GM12878 (cell line): ENCODE measurements around the gene RPL18. TPM values are rescaled to one million over a fixed set of nuclear protein-coding genes. Genes with fewer than 3 reads are reported as not detected.
A peak's percentile ranks its signal among the peaks of the same experiment; 100 is the strongest.

Source experiments
- ATAC-seq: fragments of 200-7000 bp; cut with Tn5 transposase; 3 replicates; pipeline ENCODE4 v1.9.1; 2020; ENCODE audit warnings: mild to moderate bottlenecking, moderate library complexity
- BruUV-seq: library from RNA; stranded (reverse); fragments of 400-500 nt; replicated peaks from 2 replicates; lab custom pipeline; 2021; lab: Mats Ljungman, UMichigan
- CTCF ChIA-PET: fragments of 300-600 bp; sonication (Branson Sonifier 250); formaldehyde crosslinking; extraction: SDS; loops from one replicate; lab custom pipeline; 2021; ENCODE audit warnings: inconsistent platforms; lab: Yijun Ruan, JAX
- POLR2A ChIA-PET: fragments of 350-600 bp; formaldehyde crosslinking; extraction: SDS; loops from one replicate; lab custom pipeline; 2021; ENCODE audit warnings: inconsistent platforms; lab: Charles Lee
- RAD21 ChIA-PET: fragments of 300-600 bp; sonication (Branson Sonifier 250); formaldehyde crosslinking; loops from one replicate; lab custom pipeline; 2023; ENCODE audit warnings: antibody characterized with exemption; ENCODE audit not compliant: unreplicated experiment; lab: Charles Lee
- SMC1A ChIA-PET: fragments of 300-600 bp; sonication (Branson Sonifier 250); formaldehyde crosslinking; loops from one replicate; lab custom pipeline; 2023; ENCODE audit not compliant: unreplicated experiment, uncharacterized antibody; lab: Charles Lee
- DNase-seq: peaks from one replicate; pipeline ENCODE4 v3.0.0-alpha.2; 2011; ENCODE audit warnings: low read depth, low spot score
- FAIRE-seq: peaks from 3 replicates; lab custom pipeline; 2011; peaks lifted over from hg19 to GRCh38; lab: Jason Lieb, UNC
- H2AFZ ChIP-seq: 2 replicates; pipeline ENCODE4 v1.6.0; 2011; ENCODE audit warnings: low read depth, low read length, control low read depth; ENCODE audit not compliant: control insufficient read depth
- H3K27ac ChIP-seq: 2 replicates; pipeline ENCODE4 v1.5.1; 2011; ENCODE audit warnings: control low read depth; ENCODE audit not compliant: control insufficient read depth, insufficient read depth
- H3K27me3 ChIP-seq, 2 experiments: replicated peaks in 1 of 2; 2 replicates each; pipeline versions ENCODE4 v1.6.0 to v1.6.1; 2011; ENCODE audit warnings: low read length in 1 of 2; ENCODE audit not compliant: control insufficient read depth in 2 of 2, insufficient read depth in 2 of 2
- H3K36me3 ChIP-seq, 2 experiments: 2 replicates each; pipeline ENCODE4 v1.5.1; 2011; ENCODE audit warnings: low read length in 1 of 2; ENCODE audit not compliant: control insufficient read depth in 2 of 2, insufficient read depth in 2 of 2
- H3K4me1 ChIP-seq: 2 replicates; pipeline ENCODE4 v1.6.1; 2011; ENCODE audit warnings: mild to moderate bottlenecking, low read length, moderate library complexity, mixed read lengths; ENCODE audit not compliant: control insufficient read depth, insufficient read depth
- H3K4me2 ChIP-seq: 2 replicates; pipeline ENCODE4 v1.6.0; 2011; ENCODE audit warnings: control low read depth; ENCODE audit not compliant: control insufficient read depth, insufficient read depth
- H3K4me3 ChIP-seq: fragments of 200-600 bp; sonication (generic); 2 replicates; pipeline ENCODE4 v1.5.1; 2016
- H3K79me2 ChIP-seq: 2 replicates; pipeline ENCODE4 v1.6.0; 2011; ENCODE audit warnings: low read length; ENCODE audit not compliant: control insufficient read depth, insufficient read depth
- H3K9ac ChIP-seq: 2 replicates; pipeline ENCODE4 v1.8.0; 2011; ENCODE audit warnings: low read length, control low read depth, mixed read lengths; ENCODE audit not compliant: control insufficient read depth, insufficient read depth
- H3K9me3 ChIP-seq: replicated peaks from 3 replicates; pipeline ENCODE4 v1.5.1; 2011; ENCODE audit warnings: mild to moderate bottlenecking, low read length; ENCODE audit not compliant: control insufficient read depth, insufficient read depth
- H4K20me1 ChIP-seq: 2 replicates; pipeline ENCODE4 v1.6.0; 2011; ENCODE audit not compliant: control insufficient read depth, insufficient read depth
- BCL11A ChIP-seq: IDR thresholded peaks from 2 replicates; pipeline ENCODE4 v1.6.1; 2011; ENCODE audit warnings: low read depth, low read length
- CBX3 ChIP-seq: fragments of 200-600 bp; sonication (generic); IDR thresholded peaks from 2 replicates; pipeline ENCODE4 v1.6.1; 2016; ENCODE audit warnings: low read depth, borderline replicate concordance
- CREB1 ChIP-seq: IDR thresholded peaks from 2 replicates; pipeline ENCODE4 v1.6.1; 2012; ENCODE audit warnings: low read depth, mild to moderate bottlenecking, inconsistent platforms
- HDGF ChIP-seq: fragments of 450-650 bp; IDR thresholded peaks from 2 replicates; pipeline ENCODE4 v1.6.1; 2016; ENCODE audit warnings: antibody characterized with exemption
- IRF4 ChIP-seq: IDR thresholded peaks from 2 replicates; pipeline ENCODE4 v1.6.1; 2011; ENCODE audit warnings: low read depth, low read length
- JUND ChIP-seq: IDR thresholded peaks from 2 replicates; pipeline ENCODE4 v1.6.1; 2012; ENCODE audit warnings: low read depth, mild to moderate bottlenecking, low read length, improper control_type of control experiment, moderate library complexity
- MEF2B ChIP-seq: fragments of 450-650 bp; IDR thresholded peaks from 2 replicates; pipeline ENCODE4 v1.6.1; 2018; ENCODE audit warnings: mild to moderate bottlenecking, moderate library complexity; ENCODE audit not compliant: partially characterized antibody, poor library complexity, severe bottlenecking
- NFIC ChIP-seq: IDR thresholded peaks from 2 replicates; pipeline ENCODE4 v1.6.1; 2012; ENCODE audit warnings: low read depth, mild to moderate bottlenecking, inconsistent platforms, low read length, moderate library complexity
- NFYA ChIP-seq: IDR thresholded peaks from 2 replicates; pipeline ENCODE4 v1.6.1; 2011; ENCODE audit warnings: low read depth, mild to moderate bottlenecking, low read length, improper control_type of control experiment, borderline replicate concordance
- NR2C1 ChIP-seq: fragments of 450-650 bp; IDR thresholded peaks from 2 replicates; pipeline ENCODE4 v1.6.1; 2017; ENCODE audit warnings: antibody characterized with exemption, mild to moderate bottlenecking, moderate library complexity
- NRF1 ChIP-seq: conservative IDR thresholded peaks from 2 replicates; pipeline ENCODE4 v1.6.1; 2011; ENCODE audit warnings: mild to moderate bottlenecking, low read depth, low read length, improper control_type of control experiment
- RELA ChIP-seq: fragments of 450-650 bp; IDR thresholded peaks from 2 replicates; pipeline ENCODE4 v1.8.0; 2014; ENCODE audit warnings: borderline replicate concordance; ENCODE audit not compliant: partially characterized antibody
- SMARCA5 ChIP-seq: fragments of 450-650 bp; IDR thresholded peaks from 2 replicates; pipeline ENCODE4 v1.6.1; 2017; ENCODE audit warnings: mild to moderate bottlenecking
- SMC3 ChIP-seq: IDR thresholded peaks from 2 replicates; pipeline ENCODE4 v1.6.1; 2011; ENCODE audit warnings: low read length, improper control_type of control experiment, borderline replicate concordance
- STAT3 ChIP-seq: IDR thresholded peaks from 2 replicates; pipeline ENCODE4 v1.6.1; 2011; ENCODE audit warnings: low read depth, low read length, improper control_type of control experiment
- SUPT20H ChIP-seq: IDR thresholded peaks from 2 replicates; pipeline ENCODE4 v1.6.1; 2011; ENCODE audit warnings: low read depth, mild to moderate bottlenecking, low read length, moderate library complexity, borderline replicate concordance; ENCODE audit not compliant: control insufficient read depth
- TARDBP ChIP-seq: IDR thresholded peaks from 2 replicates; pipeline ENCODE4 v1.6.1; 2016; ENCODE audit warnings: borderline replicate concordance
- ZBED1 ChIP-seq: IDR thresholded peaks from 2 replicates; pipeline ENCODE4 v1.6.1; 2016; ENCODE audit warnings: borderline replicate concordance
- WGBS: methylation state at CpG from one replicate; pipeline ENCODE4 v1.1.6; 2016; ENCODE audit warnings: low lambda C conversion rate; ENCODE audit not compliant: insufficient replicate concordance, insufficient coverage; ENCODE audit errors: missing lambda C conversion rate; 5-methylcytosine and 5-hydroxymethylcytosine counted together
- in situ Hi-C: fragments of 300-500 bp; cut with MboI; formaldehyde crosslinking; loops from 9 replicates; pipeline ENCODE4 v1.14.3; 2018; ENCODE audit warnings: mixed read lengths
- intact Hi-C: fragments of 100-400 bp; cut with micrococcal nuclease; formaldehyde crosslinking; loops from one replicate; pipeline ENCODE4 v1.14.2; 2022; ENCODE audit not compliant: unreplicated experiment
- polyA plus RNA-seq, 11 experiments: library from polyadenylated mRNA; depleted of rRNA in 4 of 11; unstranded in 6 of 11; stranded (reverse) in 5 of 11; fragments of >200 nt; fragmentation: Nextera tagmentation in 4 of 11; fragmentation: Illumina TruSeq in 1 of 11; extraction: Ambion mirVana in 4 of 11; extraction: Trizol in 1 of 11; gene quantifications; 1 replicate in 1 of 11; 2 replicates in 10 of 11; pipeline versions ENCODE4 v1.2.1 to v1.2.3, GENCODE V29; 2011 to 2016; ENCODE audit warnings: inconsistent platforms in 2 of 11, missing spikeins in 2 of 11, low read depth in 1 of 11
- total RNA-seq, 4 experiments: library from RNA; depleted of rRNA in 3 of 4; stranded (reverse); fragments of >200 nt in 3 of 4; fragmentation: Illumina TruSeq in 1 of 4; extraction: Trizol in 1 of 4; gene quantifications; 2 replicates each; pipeline versions ENCODE4 v1.2.1 to v1.2.3, GENCODE V29; 2013 to 2021
- TF ChIP-seq, protein P1 (sequence below), 3 experiments: IDR thresholded peaks in 2 of 3; conservative IDR thresholded peaks in 1 of 3; 2 replicates each; pipeline ENCODE4 v1.5.1; 2011; ENCODE audit warnings: low read depth in 3 of 3, low read length in 3 of 3, mild to moderate bottlenecking in 3 of 3, control low read depth in 2 of 3, moderate library complexity in 2 of 3, inconsistent platforms in 1 of 3, mixed read lengths in 1 of 3; ENCODE audit not compliant: control insufficient read depth in 2 of 3, insufficient read depth in 1 of 3; ENCODE audit errors: extremely low read depth in 1 of 3
- TF ChIP-seq, protein P2 (sequence below): fragments of 450-650 bp; formaldehyde crosslinking; IDR thresholded peaks from 2 replicates; pipeline ENCODE4 v1.5.0; 2022; ENCODE audit warnings: mild to moderate bottlenecking, missing genetic modification characterization

Gene RPL18
- total and polyA plus RNA-seq, 10 of the 15 experiments (the other 5 are each of a cell fraction or from before 2014, with no cell fraction given), result 393 to 4,267 (median 2,019) TPM

DNA sequence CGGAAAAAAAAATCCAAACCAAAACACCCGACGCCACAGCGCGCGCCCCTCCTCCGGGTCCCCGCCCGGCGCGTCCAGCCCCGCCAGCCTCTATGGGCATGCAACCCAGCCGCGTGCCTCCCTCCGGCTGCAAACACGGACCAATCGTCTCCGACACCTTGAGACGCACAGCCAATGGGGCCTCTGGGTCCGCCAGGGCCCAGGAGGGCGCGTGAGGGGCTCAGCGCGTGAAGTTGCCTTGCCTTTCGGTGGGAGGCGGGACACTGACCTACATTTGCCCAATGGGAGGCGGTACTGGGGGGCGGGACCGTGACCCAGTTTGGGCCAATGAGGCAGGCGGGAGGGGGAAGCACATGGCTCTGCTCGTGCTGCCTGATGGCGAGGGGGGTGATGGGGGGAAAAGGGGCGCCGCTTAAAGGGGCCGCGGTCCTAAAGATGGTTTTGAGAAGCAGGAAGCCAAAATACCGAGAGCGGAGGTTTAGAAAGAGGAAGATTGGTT is 18.5 kb upstream of the RPL18 start:
- H3K79me2 ChIP-seq, result peaks cover 5% of the 10 kb centered on the region
- no peaks in the 10 kb centered on the region for H3K27me3 ChIP-seq
- DNase-seq (peak; percentile 96), FAIRE-seq (peak; percentile 98), ATAC-seq (peak; percentile 85)
- H3K36me3 ChIP-seq, result no peaks in the 10 kb centered on the region
- in situ Hi-C loops (loop anchor here (25.0 kb wide), 1 partner anchor 1250 kb away; the partner anchor contains the start of genes AKT1S1, IL4I1 and TBC1D17), intact Hi-C loops (loop anchor here (10.0 kb wide), 1 partner anchor 327 kb away; the partner anchor contains the start of gene FTL)
- peak overlapping the region; percentile 93 for H3K27ac ChIP-seq
- SMC1A ChIA-PET, result interaction anchor here (1.0 to 1.3 kb wide), 2 partner anchors 8 to 37 kb away, joined by 3 to 4 read pairs; partner anchors contain the start of gene CA11
- H2AFZ ChIP-seq, result peak overlapping the region; percentile 71
- POLR2A ChIA-PET, result interaction anchor here (0.6 to 1.7 kb wide), 6 partner anchors 10 to 328 kb away, joined by 3 to 5 read pairs (median 3); partner anchors contain the start of genes FTL, RPL18 and SPHK2
- under 1% methylated on average over 37 of the region's 38 CpGs for WGBS
- BruUV-seq, result no TSS peak
- no peaks in the 10 kb centered on the region for H3K9me3 ChIP-seq
- peak overlapping the region; percentile 89 for H3K4me3 ChIP-seq
- H3K9ac ChIP-seq, result peak overlapping the region; percentile 72
- H3K4me2 ChIP-seq, result peak overlapping the region; percentile 86
- CTCF ChIA-PET, result interaction anchor here (1.0 to 1.2 kb wide), 2 partner anchors 8 to 37 kb away, joined by 3 to 5 read pairs; partner anchors contain the start of gene CA11
- peaks cover 28% of the 10 kb centered on the region for H3K4me1 ChIP-seq
- no peaks in the 10 kb centered on the region for H4K20me1 ChIP-seq
- RAD21 ChIA-PET, result interaction anchor here (0.9 to 1.3 kb wide), 2 partner anchors 19 to 356 kb away, joined by 3 to 5 read pairs; partner anchors contain the start of genes GYS1, RPL18, RUVBL2 and SPHK2
- TF ChIP-seq IRF4 (no peak), SUPT20H (no peak), NRF1 (no peak), ZBED1 (no peak), STAT3 (no peak), NR2C1 (no peak), SMARCA5 (no peak), JUND (no peak), RELA (no peak), CREB1 (peak; percentile 73), SMC3 (no peak), NFYA (peak; percentile 20; the same call in 1 of the 2 replicates), HDGF (peak; percentile 99), NFIC (no peak), CBX3 (no peak), MEF2B (peak; percentile 100), TARDBP (peak; percentile 40; the same call in 1 of the 2 replicates), BCL11A (no peak)
- TF ChIP-seq, protein P1, sequence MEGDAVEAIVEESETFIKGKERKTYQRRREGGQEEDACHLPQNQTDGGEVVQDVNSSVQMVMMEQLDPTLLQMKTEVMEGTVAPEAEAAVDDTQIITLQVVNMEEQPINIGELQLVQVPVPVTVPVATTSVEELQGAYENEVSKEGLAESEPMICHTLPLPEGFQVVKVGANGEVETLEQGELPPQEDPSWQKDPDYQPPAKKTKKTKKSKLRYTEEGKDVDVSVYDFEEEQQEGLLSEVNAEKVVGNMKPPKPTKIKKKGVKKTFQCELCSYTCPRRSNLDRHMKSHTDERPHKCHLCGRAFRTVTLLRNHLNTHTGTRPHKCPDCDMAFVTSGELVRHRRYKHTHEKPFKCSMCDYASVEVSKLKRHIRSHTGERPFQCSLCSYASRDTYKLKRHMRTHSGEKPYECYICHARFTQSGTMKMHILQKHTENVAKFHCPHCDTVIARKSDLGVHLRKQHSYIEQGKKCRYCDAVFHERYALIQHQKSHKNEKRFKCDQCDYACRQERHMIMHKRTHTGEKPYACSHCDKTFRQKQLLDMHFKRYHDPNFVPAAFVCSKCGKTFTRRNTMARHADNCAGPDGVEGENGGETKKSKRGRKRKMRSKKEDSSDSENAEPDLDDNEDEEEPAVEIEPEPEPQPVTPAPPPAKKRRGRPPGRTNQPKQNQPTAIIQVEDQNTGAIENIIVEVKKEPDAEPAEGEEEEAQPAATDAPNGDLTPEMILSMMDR (IDR thresholded peaks at IDR 0.05 in 2 of 3, conservative IDR thresholded peaks at IDR 0.05 in 1 of 3; ENCODE audit: control insufficient read depth in 2 of 3, extremely low read depth in 1 of 3, insufficient read depth in 1 of 3, low read depth in 3 of 3, low read length in 3 of 3), result no peak; a peak in 1 of 6 replicates
- TF ChIP-seq, protein P2, sequence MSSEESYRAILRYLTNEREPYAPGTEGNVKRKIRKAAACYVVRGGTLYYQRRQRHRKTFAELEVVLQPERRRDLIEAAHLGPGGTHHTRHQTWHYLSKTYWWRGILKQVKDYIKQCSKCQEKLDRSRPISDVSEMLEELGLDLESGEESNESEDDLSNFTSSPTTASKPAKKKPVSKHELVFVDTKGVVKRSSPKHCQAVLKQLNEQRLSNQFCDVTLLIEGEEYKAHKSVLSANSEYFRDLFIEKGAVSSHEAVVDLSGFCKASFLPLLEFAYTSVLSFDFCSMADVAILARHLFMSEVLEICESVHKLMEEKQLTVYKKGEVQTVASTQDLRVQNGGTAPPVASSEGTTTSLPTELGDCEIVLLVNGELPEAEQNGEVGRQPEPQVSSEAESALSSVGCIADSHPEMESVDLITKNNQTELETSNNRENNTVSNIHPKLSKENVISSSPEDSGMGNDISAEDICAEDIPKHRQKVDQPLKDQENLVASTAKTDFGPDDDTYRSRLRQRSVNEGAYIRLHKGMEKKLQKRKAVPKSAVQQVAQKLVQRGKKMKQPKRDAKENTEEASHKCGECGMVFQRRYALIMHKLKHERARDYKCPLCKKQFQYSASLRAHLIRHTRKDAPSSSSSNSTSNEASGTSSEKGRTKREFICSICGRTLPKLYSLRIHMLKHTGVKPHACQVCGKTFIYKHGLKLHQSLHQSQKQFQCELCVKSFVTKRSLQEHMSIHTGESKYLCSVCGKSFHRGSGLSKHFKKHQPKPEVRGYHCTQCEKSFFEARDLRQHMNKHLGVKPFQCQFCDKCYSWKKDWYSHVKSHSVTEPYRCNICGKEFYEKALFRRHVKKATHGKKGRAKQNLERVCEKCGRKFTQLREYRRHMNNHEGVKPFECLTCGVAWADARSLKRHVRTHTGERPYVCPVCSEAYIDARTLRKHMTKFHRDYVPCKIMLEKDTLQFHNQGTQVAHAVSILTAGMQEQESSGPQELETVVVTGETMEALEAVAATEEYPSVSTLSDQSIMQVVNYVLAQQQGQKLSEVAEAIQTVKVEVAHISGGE (CRISPR knock-in tag), result no peak
